Inferior parietal cortex (tissue), 1 donor: ENCODE measurements around the gene PCDHA11.
"Not testable (repeated sequence)": the region's sequence is repeated elsewhere in the genome, so short reads cannot be mapped to it uniquely, and the experiment has no call there.

Source experiments
- DNase-seq: peaks from one replicate; pipeline ENCODE4 v3.0.0-alpha.2; 2016; ENCODE audit errors: extremely low spot score

PCDHA11 gene

DNA sequence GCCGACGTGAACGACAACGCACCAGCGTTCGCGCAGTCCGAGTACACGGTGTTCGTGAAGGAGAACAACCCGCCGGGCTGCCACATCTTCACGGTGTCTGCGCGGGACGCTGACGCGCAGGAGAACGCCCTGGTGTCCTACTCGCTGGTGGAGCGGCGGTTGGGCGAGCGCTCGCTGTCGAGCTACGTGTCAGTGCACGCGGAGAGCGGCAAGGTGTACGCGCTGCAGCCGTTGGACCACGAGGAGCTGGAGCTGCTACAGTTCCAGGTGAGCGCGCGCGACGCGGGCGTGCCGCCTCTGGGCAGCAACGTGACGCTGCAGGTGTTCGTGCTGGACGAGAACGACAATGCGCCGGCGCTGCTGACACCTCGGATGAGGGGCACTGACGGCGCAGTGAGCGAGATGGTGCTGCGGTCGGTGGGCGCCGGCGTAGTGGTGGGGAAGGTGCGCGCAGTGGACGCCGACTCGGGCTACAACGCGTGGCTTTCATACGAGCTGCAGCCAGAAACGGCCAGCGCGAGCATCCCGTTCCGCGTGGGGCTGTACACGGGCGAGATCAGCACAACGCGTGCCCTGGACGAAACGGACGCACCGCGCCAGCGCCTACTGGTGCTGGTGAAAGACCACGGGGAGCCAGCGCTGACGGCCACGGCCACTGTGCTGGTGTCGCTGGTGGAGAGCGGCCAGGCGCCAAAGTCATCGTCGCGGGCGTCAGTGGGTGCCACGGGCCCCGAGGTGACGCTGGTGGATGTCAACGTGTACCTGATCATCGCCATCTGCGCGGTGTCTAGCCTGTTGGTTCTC is 18.7 kb upstream of the PCDHA11 start:
- not testable (repeated sequence) for DNase-seq

DNA sequence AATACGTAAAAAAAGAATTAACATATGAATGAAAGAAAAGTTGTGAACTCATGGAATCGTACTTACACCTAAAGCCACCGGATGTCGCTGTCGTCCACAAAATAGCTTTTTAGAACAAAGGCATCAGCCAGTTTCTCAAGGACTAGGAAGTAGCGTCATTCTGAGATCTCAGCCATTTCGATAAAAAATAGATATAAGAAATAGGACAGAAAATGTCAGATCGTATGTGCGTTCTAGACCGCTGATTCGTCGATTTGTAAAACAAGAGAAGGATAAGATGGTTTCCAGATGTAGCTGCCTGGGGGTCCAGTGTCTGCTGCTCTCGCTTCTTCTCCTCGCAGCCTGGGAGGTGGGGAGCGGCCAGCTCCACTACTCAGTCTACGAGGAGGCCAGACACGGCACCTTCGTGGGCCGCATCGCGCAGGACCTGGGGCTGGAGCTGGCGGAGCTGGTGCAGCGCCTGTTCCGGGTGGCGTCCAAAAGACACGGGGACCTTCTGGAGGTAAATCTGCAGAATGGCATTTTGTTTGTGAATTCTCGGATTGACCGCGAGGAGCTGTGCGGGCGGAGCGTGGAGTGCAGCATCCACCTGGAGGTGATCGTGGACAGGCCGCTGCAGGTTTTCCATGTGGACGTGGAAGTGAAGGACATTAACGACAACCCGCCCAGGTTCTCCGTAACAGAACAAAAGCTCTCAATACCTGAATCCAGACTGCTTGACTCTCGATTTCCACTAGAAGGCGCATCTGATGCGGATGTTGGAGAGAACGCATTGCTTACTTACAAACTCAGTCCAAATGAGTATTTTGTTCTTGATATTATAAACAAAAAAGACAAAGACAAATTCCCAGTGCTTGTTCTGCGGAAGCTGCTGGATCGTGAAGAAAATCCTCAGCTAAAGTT is 12.7 kb upstream of the PCDHA11 start, which contains the start of gene PCDHA10:
TSS of gene PCDHA10 (plus strand) at position 126 of the 903 bp plus-strand sequence. CDS start at position 278, 152 bp downstream.
- DNase-seq: peak; percentile 22

DNA sequence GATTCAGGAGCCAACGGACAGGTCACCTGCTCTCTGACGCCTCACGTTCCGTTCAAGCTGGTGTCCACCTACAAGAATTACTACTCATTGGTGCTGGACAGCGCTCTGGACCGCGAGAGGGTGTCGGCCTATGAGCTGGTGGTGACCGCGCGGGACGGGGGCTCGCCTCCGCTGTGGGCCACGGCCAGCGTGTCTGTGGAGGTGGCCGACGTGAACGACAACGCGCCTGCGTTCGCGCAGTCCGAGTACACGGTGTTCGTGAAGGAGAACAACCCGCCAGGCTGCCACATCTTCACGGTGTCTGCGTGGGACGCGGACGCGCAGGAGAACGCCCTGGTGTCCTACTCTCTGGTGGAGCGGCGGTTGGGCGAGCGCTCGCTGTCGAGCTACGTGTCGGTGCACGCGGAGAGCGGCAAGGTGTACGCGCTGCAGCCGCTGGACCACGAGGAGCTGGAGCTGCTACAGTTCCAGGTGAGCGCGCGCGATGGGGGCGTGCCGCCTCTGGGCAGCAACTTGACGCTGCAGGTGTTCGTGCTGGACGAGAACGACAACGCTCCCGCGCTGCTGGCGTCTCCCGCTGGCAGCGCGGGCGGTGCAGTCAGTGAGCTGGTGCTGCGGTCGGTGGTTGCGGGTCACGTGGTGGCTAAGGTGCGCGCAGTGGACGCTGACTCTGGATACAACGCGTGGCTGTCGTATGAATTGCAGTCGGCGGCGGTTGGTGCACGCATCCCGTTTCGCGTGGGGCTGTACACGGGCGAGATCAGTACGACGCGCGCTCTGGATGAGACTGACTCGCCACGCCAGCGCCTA is 11.4 kb upstream of the PCDHA11 start:
- DNase-seq: no peak

DNA sequence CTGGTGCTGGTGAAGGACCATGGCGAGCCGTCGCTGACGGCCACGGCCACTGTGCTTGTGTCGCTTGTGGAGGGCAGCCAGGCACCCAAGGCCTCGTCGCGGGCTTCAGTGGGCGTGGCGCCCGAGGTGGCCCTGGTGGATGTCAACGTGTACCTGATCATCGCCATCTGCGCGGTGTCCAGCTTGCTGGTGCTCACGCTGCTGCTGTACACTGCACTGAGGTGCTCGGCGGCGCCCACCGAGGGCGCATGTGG is 10.8 kb upstream of the PCDHA11 start:
- DNase-seq: no peak

DNA sequence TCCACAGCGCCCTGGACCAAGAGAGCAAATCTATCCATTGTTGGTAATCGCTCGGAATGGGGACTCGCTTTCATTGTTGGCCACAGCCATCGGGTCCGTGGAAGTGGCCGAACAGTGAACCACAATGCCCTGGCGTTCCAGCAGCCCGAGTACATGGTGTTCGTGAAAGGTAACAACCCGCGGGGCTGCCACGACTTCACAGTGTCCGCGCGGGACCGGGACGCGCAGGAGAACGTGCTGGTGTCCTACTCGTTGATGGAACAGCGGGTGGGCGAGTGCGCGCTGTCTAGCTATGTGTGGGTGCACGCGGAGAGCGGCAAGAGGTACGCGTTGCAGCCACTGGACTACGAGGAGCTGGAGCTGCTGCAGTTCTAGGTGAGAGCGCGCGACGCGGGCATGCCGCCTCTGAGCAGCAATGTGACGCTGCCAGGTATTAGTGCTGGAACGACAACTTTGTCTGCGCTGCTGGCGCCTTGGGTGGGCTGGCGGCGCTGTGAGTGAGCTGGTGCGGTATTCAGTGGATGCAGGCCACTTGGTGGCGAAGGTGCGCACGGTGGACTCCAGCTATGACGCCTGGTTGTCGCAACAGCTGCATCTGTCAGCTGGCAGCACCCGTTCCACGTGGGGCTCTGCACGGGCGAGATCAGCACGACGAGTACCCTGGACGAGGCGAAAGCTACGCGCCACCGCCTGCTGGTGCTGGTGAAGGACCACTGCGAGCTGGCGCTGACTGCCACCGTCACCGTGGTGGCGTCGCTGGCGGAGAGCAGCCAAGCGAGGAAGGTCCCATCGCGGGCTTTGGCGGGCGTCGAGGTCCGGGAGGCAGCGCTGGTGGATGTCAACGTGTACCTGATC is 6.1 kb upstream of the PCDHA11 start:
- DNase-seq: no peak

DNA sequence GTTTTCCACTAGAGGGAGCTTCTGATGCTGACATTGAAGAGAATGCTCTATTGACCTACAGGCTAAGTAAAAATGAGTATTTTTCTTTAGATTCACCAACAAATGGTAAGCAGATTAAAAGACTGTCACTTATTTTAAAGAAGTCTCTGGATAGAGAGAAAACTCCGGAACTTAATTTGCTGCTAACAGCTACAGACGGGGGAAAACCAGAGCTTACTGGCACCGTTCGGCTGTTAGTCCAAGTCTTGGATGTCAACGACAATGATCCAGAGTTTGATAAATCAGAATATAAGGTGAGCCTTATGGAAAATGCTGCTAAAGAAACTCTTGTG is 764 bp downstream of the PCDHA11 start:
- DNase-seq: peak; percentile 55

DNA sequence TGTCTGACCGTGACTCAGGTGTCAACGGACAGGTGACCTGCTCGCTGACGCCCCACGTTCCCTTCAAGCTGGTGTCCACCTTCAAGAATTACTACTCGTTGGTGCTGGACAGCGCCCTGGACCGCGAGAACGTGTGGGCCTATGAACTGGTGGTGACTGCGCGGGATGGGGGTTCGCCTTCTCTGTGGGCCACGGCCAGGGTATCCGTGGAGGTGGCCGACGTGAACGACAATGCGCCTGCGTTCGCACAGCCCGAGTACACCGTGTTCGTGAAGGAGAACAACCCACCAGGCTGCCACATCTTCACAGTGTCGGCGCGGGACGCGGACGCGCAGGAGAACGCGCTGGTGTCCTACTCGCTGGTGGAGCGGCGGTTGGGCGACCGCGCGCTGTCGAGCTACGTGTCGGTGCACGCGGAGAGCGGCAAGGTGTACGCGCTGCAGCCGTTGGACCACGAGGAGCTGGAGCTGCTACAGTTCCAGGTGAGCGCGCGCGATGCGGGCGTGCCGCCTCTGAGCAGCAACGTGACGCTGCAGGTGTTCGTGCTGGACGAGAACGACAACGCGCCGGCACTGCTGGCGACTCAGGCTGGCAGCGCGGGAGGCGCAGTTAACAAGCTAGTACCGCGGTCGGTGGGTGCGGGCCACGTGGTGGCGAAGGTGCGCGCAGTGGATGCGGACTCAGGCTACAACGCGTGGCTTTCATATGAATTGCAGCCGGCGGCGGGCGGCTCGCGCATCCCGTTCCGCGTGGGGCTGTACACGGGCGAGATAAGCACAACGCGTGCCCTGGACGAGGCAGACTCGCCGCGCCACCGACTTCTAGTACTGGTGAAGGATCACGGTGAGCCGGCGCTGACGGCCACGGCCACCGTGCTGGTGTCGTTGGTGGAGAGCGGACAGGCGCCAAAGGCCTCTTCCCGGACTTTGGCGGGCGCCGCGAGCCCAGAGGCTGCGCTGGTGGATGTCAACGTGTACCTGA is 1.8 kb downstream of the PCDHA11 start:
- no peak for DNase-seq

DNA sequence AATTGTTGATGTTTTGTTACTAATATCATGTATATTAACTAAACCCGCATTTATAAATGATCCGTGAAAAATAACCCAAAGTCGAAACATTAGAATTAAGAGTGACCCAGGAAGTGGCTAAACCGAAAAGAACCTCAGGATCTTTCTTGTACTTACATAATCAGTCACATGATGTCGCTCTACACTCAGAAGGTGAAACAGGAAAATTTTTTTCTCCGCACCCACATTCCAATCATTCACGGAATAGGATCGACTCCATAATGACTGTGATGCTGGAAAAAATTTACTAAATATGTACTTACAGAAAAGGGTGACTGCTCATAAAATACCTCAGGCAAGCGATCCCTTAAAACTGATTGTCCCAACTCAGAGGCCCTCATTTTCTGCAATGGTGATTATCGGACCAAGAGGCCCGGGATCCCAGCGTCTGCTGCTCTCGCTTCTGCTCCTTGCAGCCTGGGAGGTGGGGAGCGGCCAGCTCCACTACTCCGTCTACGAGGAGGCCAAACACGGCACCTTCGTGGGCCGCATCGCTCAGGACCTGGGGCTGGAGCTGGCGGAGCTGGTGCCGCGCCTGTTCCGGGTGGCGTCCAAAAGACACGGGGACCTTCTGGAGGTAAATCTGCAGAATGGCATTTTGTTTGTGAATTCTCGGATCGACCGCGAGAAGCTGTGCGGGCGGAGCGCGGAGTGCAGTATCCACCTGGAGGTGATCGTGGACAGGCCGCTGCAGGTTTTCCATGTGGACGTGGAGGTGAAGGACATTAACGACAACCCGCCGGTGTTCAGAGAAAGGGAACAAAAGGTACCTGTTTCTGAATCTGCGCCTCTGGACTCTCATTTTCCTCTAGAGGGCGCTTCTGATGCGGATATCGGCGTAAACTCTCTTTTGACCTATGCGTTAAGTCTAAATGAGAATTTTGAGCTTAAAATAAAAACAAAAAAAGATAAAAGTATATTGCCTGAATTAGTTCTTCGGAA is 6.6 kb downstream of the PCDHA11 start, which contains the start of gene PCDHA12:
TSS of gene PCDHA12 (plus strand) at position 224 of the 981 bp plus-strand sequence. CDS start at position 389, 165 bp downstream.
- DNase-seq: no peak

DNA sequence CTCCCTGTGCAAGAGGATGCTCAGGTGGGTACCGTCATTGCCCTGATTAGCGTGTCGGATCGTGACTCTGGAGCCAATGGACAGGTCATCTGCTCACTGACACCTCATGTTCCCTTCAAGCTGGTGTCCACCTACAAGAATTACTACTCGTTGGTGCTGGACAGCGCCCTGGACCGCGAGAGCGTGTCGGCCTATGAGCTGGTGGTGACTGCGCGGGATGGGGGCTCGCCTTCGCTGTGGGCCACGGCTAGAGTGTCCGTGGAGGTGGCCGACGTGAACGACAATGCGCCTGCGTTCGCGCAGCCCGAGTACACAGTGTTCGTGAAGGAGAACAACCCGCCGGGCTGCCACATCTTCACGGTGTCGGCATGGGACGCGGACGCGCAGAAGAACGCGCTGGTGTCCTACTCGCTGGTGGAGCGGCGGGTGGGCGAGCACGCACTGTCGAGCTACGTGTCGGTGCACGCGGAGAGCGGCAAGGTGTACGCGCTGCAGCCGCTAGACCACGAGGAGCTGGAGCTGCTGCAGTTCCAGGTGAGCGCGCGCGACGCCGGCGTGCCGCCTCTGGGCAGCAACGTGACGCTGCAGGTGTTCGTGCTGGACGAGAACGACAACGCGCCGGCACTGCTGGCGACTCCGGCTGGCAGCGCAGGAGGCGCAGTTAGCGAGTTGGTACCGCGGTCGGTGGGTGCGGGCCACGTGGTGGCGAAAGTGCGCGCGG is 7.9 kb downstream of the PCDHA11 start:
- DNase-seq: not testable (repeated sequence)

DNA sequence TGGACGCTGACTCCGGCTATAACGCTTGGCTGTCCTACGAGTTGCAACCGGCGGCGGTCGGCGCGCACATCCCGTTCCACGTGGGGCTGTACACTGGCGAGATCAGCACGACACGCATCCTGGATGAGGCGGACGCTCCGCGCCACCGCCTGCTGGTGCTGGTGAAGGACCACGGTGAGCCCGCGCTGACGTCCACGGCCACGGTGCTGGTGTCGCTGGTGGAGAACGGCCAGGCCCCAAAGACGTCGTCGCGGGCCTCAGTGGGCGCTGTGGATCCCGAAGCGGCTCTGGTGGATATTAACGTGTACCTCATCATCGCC is 8.5 kb downstream of the PCDHA11 start:
- DNase-seq: no peak

DNA sequence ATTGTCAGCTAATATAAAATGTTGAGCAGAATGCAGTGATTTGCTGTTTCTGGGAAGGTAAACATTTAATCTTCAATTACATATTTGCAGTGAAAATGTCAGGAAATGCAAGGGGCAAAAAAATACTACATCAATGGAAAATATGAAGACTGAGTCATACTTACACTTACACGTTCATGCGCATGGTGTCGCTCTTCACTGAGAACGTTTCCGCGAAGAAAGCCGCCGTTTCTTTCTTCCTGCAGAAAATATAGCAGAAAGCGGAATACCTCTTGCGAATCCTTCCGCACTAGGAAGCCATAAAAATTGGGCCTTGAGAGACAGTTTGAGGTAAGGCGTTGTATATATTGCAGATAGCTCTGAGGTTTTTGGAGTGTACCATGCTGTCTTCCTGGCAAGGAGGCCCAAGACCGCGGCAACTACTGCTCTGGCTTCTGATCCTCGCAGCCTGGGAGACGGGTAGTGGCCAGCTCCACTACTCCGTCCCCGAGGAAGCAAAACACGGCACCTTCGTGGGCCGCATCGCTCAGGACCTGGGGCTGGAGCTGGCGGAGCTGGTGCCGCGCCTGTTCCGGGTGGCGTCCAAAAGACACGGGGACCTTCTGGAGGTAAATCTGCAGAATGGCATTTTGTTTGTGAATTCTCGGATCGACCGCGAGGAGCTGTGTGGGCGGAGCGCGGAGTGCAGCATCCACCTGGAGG is 13.3 kb downstream of the PCDHA11 start, which contains the start of gene PCDHA13:
TSS of gene PCDHA13 (plus strand) at position 236 of the 702 bp plus-strand sequence. CDS start at position 381, 145 bp downstream.
- DNase-seq: no peak

DNA sequence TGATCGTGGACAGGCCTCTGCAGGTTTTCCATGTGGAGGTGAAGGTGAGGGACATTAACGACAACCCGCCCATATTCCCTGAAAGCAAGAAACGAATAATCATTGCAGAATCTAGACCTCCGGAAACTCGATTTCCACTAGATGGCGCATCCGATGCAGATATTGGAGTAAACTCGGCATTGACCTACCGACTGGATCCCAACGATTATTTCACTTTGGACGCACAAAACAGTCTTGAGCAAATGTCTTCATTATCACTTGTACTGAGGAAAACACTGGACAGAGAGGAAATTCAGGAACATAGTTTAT is 13.8 kb downstream of the PCDHA11 start:
- peak; percentile 33 for DNase-seq

DNA sequence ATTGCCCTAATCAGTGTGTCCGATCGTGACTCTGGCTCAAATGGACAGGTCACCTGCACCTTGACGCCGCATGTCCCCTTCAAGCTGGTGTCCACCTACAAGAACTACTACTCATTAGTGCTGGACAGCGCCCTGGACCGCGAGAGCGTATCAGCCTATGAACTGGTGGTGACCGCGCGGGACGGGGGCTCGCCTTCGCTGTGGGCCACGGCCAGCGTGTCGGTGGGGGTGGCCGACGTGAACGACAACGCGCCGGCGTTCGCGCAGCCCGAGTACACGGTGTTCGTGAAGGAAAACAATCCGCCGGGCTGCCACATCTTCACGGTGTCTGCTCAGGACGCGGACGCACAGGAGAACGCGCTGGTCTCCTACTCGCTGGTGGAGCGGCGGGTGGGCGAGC is 14.6 kb downstream of the PCDHA11 start:
- no peak for DNase-seq

DNA sequence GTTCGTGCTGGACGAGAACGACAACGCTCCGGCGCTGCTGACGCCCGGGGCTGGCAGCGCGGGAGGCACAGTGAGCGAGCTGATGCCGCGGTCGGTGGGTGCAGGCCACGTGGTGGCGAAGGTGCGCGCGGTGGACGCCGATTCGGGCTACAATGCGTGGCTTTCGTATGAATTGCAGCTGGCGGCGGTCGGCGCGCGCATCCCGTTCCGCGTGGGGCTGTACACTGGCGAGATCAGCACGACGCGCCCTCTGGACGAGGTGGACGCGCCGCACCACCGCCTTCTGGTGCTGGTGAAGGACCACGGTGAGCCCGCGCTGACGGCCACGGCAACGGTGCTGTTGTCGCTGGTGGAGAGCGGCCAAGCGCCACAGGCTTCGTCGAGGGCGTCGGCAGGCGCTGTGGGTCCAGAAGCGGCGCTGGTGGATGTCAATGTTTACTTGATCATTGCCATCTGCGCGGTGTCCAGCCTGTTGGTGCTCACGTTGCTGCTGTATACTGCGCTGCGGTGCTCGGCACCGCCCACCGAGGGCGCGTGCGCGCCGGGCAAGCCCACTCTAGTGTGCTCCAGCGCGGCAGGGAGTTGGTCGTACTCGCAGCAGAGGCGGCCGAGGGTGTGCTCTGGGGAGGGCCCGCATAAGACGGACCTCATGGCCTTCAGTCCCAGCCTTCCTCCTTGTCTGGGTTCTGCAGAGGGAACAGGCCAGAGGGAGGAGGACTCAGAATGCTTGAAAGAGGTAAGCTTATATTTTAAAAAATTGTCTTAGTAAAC is 15.4 kb downstream of the PCDHA11 start:
- DNase-seq: no peak

DNA sequence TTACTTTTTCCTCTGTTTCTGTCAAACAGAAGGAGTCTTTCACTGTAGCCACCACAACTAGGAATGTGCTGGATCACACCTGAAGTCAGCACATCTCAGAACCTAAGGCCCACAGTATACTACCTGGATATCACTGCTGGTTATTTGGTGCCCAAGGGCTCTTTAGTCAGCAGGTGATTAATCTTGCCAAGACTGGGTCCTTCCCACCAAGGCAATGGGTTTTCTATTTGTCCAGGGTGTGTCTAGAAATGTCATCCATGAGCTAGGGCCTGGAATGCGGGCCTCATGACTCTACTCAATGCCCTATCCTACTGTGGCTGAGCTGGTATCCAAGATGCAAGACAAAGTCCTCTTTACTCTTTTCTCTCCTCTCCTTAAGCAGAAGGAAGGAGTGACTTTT is 47.6 kb downstream of the PCDHA11 start:
- DNase-seq: no peak
